ENCODE measurements around the gene MYOD1.

MYOD1 gene

DNA sequence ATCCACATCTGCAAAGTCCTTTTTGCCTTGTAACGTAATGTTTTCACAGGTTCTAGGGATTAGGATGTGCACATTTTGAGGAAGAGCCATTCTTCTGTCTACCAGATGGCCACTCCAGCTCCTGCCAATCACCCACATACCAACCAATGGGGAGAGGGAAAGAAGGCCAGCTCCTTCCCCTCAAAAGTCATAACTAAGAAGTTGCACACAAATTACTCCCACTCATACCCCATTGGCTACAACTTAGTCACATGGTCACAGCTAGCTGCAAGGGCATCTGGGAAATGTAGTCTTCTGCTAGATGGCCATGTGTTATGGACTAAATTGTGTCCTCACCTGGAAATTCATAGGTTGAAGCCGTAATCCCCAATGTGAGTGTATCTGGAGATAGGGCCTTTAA, 15.4 kb upstream of the MYOD1 start:
- no peak for DNase-seq

DNA sequence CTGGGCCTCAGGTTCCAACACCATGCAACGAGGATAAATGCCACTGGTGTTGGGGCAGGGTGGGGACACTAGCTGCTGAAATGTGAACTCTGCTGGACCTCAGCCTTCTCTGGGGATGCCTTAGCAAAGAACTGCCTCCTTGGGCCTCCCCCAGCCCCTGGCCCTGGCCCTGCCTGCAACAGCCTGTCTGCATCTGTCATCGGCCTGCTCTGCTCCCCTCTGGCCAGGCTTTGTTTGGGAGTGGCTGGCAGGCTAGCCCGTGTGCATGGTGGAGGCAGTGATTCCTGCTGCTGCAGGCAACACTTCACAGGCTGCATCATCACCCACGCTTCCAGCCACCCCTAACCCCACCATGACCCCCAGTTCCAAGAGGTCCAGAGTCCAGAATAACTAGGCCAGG, 11.5 kb upstream of the MYOD1 start:
- no peak for DNase-seq

DNA sequence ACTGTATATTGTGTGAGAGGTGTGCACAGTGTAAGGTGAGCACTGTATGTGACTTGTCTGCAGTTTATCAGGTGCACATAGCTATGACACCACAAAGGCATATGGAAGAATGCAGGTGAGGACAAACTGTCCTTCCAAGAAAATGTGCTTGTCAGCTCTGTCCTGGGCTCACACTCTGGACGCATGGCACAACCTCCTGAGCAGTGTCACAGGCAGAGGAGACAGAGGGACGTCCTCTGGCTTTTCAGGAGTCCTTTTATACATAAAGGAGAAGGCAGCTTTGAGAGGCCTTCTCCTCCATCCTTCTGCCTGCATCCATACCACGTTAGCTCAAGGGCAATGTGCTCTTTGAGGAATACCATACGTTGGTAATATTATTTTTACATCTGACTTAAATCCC, 7.5 kb upstream of the MYOD1 start:
- DNase-seq: no peak

DNA sequence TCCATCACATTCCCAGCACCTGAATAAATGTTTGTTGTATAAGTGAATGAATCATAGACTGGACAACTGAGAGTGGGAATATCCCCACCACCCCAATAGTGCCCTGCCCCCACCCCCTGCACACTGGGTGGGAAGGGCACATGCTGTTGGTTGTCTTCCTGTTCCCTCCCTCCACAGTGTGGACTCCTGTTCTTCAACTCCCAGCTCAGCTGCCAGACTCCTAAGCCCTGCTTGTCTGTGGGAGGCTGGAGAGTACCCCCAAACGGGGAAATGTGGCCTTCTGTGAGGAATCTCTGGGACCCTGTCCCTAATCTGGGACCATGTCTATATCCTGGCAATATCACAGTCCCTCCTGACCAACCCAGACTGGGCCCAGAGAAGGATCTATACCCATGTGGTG, 5.5 kb upstream of the MYOD1 start:
- DNase-seq: no peak

DNA sequence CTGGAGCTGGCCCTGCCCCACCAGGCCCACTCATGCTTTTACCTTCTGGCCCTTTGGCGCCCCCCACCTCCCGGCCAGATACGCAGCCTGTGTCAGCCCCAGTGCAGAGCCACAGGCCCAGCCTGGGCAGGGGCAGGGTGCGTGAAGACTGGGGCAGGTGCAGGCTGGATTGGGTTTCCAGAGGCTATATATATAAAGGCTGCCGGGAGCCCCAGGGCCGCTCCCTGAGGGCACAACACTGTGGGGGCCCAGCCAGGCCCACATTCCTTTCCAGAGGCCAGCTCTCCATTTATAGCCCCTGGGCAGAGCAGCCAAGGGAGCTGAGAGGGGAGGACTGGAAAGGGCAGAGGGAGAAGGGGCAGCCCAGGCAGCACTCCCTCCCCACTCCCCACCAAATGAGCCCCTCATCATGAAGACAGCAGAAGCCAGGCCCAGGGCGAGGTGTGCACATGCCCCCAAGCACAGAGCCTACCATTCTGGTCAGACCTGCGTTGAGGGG, 5.0 kb upstream of the MYOD1 start:
- no peak for DNase-seq

DNA sequence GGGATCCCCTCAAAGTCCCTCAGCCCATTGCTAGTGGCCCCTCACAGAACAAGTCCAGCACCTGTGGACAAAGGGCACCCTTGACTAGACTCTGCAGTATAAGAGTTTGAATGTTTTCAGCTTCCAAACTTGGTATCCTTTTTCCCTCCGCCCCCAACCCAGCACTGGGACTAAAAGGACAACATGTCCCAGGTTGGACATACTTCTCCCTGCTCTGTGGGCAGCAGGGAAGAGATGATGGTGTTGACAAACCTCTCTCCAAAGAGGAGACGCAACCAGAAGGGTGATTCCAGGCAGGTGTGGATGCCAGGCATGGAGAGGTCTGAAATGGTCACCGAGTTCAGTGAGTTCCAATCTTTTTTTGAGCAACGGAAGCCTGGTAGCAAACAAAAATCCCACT, 4.5 kb upstream of the MYOD1 start:
- DNase-seq: no peak

DNA sequence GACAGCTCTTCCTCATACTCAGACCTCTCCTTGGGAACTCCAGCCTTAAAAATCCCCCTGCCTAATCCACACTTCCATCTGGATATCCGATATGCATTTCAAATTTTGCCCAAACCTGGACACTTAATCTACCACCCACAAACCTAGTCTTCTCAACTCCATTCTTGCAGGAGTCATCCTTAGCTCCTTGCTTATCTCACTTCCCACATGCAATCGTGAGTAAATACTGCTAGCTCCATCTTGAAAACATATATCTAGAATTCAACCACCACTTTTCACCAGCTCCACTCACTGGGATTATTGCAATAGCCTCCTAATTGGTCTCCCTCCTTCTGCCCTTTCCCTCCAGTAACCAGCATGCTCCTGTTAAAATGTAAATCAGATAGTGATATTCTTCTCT, 2.6 kb upstream of the MYOD1 start:
- no peak for DNase-seq

DNA sequence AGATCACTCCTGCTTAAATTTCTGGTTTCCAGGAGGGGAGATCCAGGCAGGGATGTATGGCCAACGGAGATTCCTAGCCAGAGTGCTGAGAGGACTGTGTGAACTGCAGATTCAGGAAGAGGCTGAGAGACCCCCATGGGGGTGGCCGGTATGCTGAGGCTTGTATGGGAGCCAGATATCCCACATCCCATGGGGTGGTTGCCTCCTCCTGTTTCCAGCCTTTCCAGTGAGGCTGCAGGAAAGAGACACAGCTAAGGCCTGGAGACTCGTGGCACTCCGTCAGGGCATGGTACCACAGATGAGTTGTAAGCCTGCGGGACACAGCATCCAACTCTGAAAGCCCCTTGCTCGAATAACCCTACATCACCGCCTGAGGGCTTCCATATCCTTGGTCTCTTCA, 1.4 kb upstream of the MYOD1 start:
- no peak for DNase-seq

DNA sequence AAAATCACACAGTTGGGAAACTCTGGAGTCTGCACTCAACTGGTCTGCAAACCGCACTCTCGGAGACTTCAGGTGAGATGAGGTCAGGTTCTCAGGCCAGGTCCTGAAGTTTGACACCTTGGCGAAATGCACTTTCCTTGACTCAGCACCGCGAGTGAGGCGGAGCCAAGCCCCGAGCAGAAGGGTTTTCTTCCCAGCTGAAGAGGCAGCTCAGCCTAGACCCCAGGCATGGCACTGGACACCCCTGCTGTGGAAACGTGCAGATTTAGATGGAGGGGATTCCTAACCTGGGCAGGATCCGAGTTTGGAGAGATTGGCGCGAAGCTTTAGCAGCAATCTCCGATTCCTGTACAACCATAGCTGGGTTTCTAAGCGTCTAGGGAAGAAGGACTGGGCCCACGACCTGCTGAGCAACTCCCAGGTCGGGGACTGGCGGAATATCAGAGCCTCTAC, 835 bp upstream of the MYOD1 start:
- DNase-seq: no peak

DNA sequence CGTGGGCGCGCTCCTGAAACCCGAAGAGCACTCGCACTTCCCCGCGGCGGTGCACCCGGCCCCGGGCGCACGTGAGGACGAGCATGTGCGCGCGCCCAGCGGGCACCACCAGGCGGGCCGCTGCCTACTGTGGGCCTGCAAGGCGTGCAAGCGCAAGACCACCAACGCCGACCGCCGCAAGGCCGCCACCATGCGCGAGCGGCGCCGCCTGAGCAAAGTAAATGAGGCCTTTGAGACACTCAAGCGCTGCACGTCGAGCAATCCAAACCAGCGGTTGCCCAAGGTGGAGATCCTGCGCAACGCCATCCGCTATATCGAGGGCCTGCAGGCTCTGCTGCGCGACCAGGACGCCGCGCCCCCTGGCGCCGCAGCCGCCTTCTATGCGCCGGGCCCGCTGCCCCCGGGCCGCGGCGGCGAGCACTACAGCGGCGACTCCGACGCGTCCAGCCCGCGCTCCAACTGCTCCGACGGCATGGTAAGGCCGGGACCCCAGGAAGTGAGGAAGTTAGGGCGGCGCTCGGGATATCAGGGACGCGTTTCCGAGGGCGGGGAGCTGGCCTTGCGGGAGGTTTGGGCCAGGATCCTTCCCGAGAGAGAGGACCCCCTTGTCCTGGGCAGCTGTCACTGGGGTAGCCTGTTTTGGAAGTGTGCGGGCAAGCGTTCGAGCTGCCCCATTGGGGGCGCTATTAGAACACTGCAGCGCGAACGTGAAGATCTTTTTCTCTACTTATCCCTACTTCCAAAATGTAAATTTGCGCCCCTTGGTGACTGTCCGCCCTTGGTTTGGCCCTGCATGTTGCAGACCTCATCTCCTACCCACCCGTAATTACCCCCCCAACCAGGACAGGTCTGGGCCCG, 796 bp downstream of the MYOD1 start:
- peak; percentile 20 for DNase-seq

DNA sequence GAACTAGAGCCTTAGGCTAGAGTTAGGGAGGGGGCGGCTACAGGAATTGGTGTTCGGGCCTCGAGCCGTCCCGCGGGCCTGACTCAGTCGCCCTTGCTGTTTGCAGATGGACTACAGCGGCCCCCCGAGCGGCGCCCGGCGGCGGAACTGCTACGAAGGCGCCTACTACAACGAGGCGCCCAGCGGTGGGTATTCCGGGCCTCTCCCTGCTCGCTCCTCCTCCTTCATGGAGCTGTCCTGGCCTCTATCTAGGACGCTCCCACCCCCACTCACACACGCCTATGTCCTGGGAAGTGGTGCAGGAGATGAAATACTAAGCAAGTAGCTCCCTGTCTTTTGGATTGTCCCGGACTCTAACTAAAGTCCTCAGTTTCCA, 1.4 kb downstream of the MYOD1 start:
- DNase-seq: no peak

DNA sequence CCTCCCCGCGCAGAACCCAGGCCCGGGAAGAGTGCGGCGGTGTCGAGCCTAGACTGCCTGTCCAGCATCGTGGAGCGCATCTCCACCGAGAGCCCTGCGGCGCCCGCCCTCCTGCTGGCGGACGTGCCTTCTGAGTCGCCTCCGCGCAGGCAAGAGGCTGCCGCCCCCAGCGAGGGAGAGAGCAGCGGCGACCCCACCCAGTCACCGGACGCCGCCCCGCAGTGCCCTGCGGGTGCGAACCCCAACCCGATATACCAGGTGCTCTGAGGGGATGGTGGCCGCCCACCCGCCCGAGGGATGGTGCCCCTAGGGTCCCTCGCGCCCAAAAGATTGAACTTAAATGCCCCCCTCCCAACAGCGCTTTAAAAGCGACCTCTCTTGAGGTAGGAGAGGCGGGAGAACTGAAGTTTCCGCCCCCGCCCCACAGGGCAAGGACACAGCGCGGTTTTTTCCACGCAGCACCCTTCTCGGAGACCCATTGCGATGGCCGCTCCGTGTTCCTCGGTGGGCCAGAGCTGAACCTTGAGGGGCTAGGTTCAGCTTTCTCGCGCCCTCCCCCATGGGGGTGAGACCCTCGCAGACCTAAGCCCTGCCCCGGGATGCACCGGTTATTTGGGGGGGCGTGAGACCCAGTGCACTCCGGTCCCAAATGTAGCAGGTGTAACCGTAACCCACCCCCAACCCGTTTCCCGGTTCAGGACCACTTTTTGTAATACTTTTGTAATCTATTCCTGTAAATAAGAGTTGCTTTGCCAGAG, 2.0 kb downstream of the MYOD1 start:
- DNase-seq: no peak

DNA sequence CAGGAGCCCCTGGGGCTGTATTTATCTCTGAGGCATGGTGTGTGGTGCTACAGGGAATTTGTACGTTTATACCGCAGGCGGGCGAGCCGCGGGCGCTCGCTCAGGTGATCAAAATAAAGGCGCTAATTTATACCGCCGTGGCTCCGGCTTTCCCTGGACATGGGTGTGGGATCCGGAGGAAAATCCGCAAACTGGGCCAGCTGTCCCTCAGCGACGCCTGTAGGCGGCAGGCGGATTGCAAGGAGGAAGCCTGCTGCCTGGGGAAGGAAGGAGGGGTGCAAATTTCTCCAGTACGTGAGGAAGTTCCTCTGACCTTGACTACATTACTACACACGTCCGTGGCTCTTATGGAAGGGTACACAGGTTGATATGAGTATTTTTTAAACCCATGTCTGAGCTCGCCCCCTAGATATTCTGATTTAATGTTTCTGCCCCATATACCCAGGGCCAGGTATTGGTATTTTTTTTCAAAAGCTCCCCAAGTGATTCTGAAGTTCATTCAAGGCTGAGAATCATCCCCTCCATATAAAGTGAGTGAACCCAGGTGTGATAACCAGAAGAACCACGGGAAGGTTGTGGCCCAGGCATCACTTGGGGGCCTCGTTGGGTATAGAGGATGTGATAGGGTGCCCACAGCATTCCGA, 2.8 kb downstream of the MYOD1 start:
- no peak for DNase-seq

DNA sequence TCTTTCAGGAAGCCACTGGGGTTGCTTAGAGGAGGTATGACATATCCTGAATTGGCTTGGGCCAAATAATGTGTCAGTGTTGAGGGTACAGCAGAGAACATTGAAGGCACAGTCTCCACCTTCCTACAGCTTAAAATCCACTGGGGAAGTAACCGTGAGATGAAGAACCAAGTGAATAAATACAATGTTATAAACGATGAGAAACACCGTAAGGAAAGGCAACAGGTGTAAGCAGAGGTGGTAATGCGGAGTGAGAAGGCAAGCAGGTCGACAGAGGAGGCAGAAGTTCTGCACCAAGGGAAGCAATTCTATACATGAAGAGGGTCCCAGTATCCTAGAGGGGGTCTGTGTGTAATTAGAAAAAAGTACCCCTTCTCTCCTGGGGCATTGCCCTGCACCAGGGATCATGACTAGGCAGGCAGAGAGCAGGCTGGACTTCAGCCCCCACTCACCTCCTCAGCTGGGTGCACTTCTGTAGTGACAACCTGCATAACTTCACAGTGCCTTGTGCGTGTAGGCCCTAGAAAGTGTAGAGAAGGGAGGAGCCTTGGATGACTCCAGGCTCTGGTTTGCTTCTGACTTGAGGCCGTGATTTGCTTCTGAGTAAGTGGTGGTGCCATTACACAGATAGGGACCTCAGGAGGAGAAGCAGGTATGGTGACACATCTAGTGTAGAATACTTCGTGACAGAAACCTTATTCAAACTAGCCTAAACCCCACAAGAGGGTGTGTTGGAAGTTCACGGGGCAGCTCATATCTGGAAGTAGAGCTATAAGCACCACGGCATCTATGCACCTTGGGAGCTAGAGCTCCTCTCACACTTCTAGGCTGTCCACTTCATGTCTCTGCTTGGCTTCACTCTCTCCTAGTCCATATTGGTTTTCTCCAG, 4.9 kb downstream of the MYOD1 start:
- DNase-seq: no peak

DNA sequence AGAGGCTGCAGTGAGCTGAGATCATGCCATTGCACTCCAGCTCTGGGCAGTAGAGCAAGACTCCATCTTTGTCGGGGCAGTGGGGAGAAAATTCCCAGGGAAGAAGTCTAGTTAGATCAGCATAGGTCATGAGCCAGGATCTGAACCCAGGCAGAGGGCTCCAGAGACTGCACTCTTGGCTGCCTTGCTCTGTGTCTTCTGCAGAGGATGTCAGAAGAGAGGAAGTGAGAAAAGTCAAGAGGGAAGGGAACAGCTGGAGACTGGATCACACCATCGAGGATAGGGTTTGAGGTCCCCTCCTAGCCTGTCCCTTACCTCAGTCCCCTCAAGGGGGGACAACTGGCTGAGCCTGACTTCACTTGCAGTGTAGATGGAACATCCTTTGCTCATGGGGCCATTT, 5.8 kb downstream of the MYOD1 start:
- no peak for DNase-seq

DNA sequence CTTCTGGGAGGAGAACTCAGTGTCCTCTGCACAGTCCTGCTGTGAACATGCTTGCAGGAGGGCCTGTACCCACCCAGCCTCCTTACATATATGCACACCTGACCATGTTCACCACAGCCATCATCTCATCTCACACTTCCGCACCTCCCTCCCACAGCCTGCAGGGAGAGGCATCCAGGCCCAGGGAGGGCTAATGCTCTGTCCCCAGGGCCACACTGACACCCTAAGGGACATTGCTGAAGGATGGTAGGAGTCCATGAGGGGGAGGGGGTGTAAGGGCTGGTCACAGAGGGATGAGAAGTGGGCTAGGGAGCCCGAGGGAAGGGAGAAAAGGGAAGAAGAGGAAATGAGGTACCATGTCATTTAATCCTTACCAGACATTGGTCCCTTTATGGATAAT, 10.8 kb downstream of the MYOD1 start:
- DNase-seq: no peak

DNA sequence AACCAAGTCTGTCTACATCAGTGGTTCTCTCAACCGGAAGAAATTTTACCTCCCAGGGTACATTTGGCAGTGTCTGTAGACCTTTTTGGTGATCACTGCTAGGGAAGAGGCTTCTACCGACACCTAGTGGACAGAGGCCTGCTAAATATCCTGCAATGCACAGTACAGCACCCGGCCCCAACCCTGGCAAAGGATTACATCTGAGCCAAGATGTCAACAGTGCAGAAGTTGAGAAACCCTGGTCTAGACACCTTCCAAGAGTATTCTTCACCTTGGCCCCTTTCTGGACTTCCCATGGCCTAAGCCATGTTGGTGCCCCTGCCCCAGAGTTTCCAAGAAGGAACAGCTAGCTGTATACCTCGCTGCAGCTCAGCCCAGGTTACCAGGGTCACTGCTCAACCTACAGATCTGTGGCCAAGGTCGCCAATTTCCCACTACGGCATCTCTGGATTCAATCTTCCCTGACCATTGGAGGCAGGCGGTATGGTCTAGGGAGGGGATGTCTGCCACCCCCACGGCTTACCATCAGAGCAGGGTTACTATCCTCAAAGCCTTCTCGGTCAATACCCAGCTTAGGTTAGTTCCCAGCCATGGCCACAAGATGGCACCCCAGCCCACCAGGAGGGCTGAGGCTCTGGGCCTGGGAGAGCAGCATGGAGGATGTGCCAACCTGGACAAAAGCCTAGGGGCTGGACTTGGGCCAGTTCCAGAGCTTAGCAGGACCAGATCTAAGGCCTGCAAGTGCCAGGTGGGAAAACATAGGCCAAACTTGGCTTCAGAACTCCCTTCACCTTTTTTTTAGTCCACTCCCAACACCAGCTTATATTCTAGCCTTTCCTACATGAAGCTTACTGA, 11.5 kb downstream of the MYOD1 start:
- DNase-seq: peak; percentile 94

DNA sequence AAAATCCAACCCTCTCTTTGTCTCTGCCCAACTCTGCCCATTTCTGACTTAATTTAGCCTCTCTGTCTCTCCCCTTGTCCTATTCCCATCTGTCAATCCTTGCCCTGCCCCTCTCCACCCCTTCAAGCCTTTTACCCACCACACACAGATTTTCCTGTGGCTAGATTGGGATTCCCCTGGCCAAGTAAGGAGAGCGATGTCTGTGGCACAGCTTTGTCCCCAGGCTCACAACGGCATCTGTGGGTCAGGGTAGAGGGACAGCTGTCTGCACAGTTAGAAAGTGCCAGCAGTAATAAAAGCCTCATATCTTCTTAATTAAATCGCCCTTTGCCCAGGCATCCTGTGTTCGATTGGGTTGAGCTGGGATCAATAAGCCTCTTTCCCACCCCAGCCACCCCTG, 13.9 kb downstream of the MYOD1 start:
- DNase-seq: no peak

DNA sequence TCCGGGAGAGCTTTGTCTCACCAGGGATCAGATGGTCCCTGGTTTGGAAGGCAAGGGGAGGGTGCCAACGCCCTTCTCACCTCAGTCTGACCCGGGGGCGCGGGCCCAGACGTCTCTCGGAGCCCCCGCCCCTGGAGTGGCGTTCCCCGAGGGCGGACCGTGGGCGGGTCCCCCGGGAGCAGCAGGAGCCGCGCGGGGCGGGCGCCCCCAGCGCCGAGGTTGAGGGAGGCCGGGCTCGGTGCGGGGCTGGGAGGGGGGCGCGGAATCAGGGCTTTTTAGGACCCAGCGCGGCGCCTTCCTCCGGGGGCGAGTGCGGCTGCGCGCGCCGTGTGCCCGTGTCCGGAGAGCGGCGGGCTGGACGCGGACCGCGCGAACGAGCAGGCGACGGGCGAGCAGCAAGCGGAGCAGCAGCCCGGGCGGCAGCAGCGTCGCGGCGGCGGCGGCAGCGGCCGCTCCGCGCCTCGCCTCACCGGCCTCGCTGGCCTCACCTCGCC, 15.1 kb downstream of the MYOD1 start, which contains the start of gene KCNC1:
KCNC1 (plus strand) TSS at position 364 of the 494 bp plus-strand sequence. CDS start 1,222 bp downstream, outside the sequence.
- peak; percentile 71 for DNase-seq

DNA sequence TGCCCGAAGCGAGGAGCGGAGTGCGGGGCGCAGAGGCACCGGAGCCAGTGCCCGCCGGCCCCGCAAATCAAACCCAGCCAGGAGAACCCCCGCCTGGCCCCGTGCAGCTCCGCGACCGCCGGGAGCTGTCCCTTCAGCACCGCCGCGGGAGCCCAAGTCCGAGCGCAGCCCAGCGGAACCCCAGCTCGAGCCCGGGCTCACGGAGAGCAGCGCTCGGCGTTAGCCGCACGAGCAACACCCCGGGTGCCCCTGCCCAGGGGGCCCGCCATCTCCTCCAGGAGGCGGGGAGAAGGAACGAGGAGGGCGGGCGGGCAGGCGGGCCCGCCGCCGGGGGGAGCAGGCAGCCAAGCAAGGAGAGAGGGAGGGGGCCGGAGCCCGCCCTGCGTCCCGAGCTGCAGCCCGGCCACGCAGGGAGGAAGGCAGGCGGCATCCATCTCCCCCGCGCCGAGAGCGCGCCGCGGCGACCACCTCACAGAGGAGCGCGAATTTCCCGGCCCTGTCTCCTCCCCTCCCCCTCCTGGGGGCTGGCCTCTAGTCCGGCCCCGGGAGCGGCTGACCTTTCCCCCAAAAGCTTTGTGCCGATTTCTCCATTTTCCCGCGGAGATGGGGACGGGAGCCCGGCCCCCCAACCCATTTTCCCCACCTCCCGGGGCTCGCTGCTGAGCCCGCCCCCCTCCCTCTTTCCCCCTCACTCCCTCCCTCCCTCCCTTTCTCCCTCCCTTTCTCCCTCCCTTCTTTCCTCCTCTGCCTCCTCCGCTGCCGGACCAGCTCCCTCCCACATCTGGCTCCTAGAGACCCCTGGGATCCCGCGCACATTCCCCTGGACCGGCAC, 15.8 kb downstream of the MYOD1 start:
- DNase-seq: peak; percentile 25
